Activated B cell treated with CpG ODN at 0.5 μM for 24 hours (primary cell): Measurements from ENCODE around the gene ELOF1. TPM values are rescaled to one million over a fixed set of nuclear protein-coding genes. Genes with fewer than 3 reads are reported as not detected.

Experiments
- ATAC-seq: fragments of 200-7000 bp; cut with Tn5 transposase; one replicate; pipeline ENCODE4 v1.10.0; 2021; ENCODE audit warnings: low read depth, mild to moderate bottlenecking, moderate library complexity
- CTCF ChIA-PET: fragments of 350-600 bp; sonication (Branson Sonifier 250); formaldehyde crosslinking; loops from one replicate; lab custom pipeline; 2021; ENCODE audit warnings: antibody characterized with exemption; lab: Charles Lee
- POLR2A ChIA-PET: fragments of 350-600 bp; sonication (Branson Sonifier 250); formaldehyde crosslinking; loops from one replicate; lab custom pipeline; 2021; ENCODE audit warnings: antibody characterized with exemption; lab: Charles Lee
- DNase-seq: peaks from one replicate; pipeline ENCODE4 v3.0.0; 2022
- H3K27ac Mint-ChIP-seq: one replicate; pipeline ENCODE4 v1.8.0; 2020; ENCODE audit warnings: mixed read lengths
- H3K27me3 Mint-ChIP-seq: one replicate; pipeline ENCODE4 v1.8.0; 2021; ENCODE audit warnings: mixed read lengths
- H3K36me3 Mint-ChIP-seq: one replicate; pipeline ENCODE4 v1.8.0; 2021; ENCODE audit warnings: low read depth, mixed read lengths
- H3K4me1 Mint-ChIP-seq: one replicate; pipeline ENCODE4 v1.8.0; 2021; ENCODE audit warnings: mixed read lengths
- H3K4me3 Mint-ChIP-seq: one replicate; pipeline ENCODE4 v1.8.0; 2020; ENCODE audit warnings: mild to moderate bottlenecking, mixed read lengths
- H3K9me3 Mint-ChIP-seq: one replicate; pipeline ENCODE4 v1.8.0; 2020; ENCODE audit warnings: mixed read lengths
- CTCF ChIP-seq: fragments of 200-600 bp; IDR thresholded peaks from one replicate; pipeline ENCODE4 v1.8.0; 2022; ENCODE audit warnings: antibody characterized with exemption, mild to moderate bottlenecking
- intact Hi-C: fragments of 100-400 bp; cut with micrococcal nuclease; formaldehyde crosslinking; loops from one replicate; pipeline ENCODE4 v1.15.1; 2024
- total RNA-seq: library from RNA; stranded (reverse); gene quantifications from 2 replicates; pipeline ENCODE4 v1.2.3, GENCODE V29; 2022

Gene ELOF1
- total RNA-seq, 1 donor from 2014 or later, result 61.7 TPM

GRCh38 chr19:11560404-11561051 is 1.5 kb upstream of the ELOF1 start:
- no peak for TF ChIP-seq CTCF
- Mint-ChIP-seq H3K9me3 (no peaks in the 10 kb centered on the region), H3K27ac (peak overlapping the region; percentile 84), H3K36me3 (peaks cover 15% of the 10 kb centered on the region), H3K4me3 (peak overlapping the region; percentile 78), H3K4me1 (peaks cover 78% of the 10 kb centered on the region), H3K27me3 (no peaks in the 10 kb centered on the region)
- ATAC-seq (peak; percentile 47), DNase-seq (no peak)
- CTCF ChIA-PET, result interaction anchor here (0.8 to 4.1 kb wide), 10 partner anchors 14 to 180 kb away, joined by 3 to 70 read pairs (median 3); no protein-coding TSS in a partner anchor
- POLR2A ChIA-PET, result interaction anchor here (0.5 to 4.1 kb wide), 9 partner anchors 8 to 822 kb away, joined by 3 to 81 read pairs (median 5); partner anchors contain the start of genes ACP5, ECSIT, SWSAP1 and ZNF627
- intact Hi-C loops, result loop anchor here (1.0 kb wide), 5 partner anchors 8 to 254 kb away; partner anchors contain the start of genes ECSIT and ZNF440

- Mint-ChIP-seq H3K36me3 (peaks cover 41% of the 10 kb centered on the region), H3K4me3 (peak overlapping the region; percentile 11), H3K27ac (peak overlapping the region; percentile 51), H3K9me3 (no peaks in the 10 kb centered on the region), H3K4me1 (peaks cover 71% of the 10 kb centered on the region), H3K27me3 (no peaks in the 10 kb centered on the region)
- no peak for ATAC-seq
- intact Hi-C loops, result no loop called here
- no peak for DNase-seq
- TF ChIP-seq CTCF, result no peak
- CTCF ChIA-PET, result interaction anchor here (4.1 kb wide), 1 partner anchor 28 kb away, joined by 70 read pairs; no protein-coding TSS in a partner anchor
- POLR2A ChIA-PET, result interaction anchor here (0.6 to 4.1 kb wide), 6 partner anchors 12 to 720 kb away, joined by 3 to 81 read pairs (median 4); no protein-coding TSS in a partner anchor
Measured at GRCh38 chr19:11556634-11557420, 2.2 kb downstream of the ELOF1 start.

GRCh38 chr19:11555246-11555645 is 3.8 kb downstream of the ELOF1 start:
- POLR2A ChIA-PET, result interaction anchor here (0.6 to 1.0 kb wide), 5 partner anchors 26 to 1165 kb away, joined by 4 to 7 read pairs (median 5); partner anchors contain the start of gene ECSIT
- no peaks in the 10 kb centered on the region for H3K27me3 Mint-ChIP-seq
- DNase-seq (no peak), ATAC-seq (no peak)
- H3K9me3 Mint-ChIP-seq, result no peaks in the 10 kb centered on the region
- peaks cover 44% of the 10 kb centered on the region for H3K36me3 Mint-ChIP-seq
- peak overlapping the region; percentile 5 for H3K27ac Mint-ChIP-seq
- intact Hi-C loops, result no loop called here
- H3K4me1 Mint-ChIP-seq, result peaks cover 64% of the 10 kb centered on the region
- CTCF ChIA-PET, result no interaction called here
- no peak for TF ChIP-seq CTCF
- no peak overlapping the region for H3K4me3 Mint-ChIP-seq

- POLR2A ChIA-PET, result interaction anchor here (0.6 to 1.2 kb wide), 8 partner anchors 24 to 996 kb away, joined by 3 to 8 read pairs (median 5); partner anchors contain the start of gene ECSIT
Measured at GRCh38 chr19:11554160-11554559, 4.9 kb downstream of the ELOF1 start.

More at GRCh38 chr19:11554160-11554559, 4.9 kb downstream of the ELOF1 start:
- TF ChIP-seq CTCF, result no peak
- Mint-ChIP-seq H3K27me3 (no peaks in the 10 kb centered on the region), H3K9me3 (no peaks in the 10 kb centered on the region), H3K27ac (peak overlapping the region; percentile 77), H3K36me3 (peaks cover 42% of the 10 kb centered on the region), H3K4me1 (peaks cover 58% of the 10 kb centered on the region), H3K4me3 (peak overlapping the region; percentile 44)
- intact Hi-C loops, result no loop called here
- CTCF ChIA-PET, result no interaction called here
- DNase-seq, result no peak
- ATAC-seq, result peak; percentile 36
